AML-193 (cell line): ENCODE measurements around the gene CCZ1.
"Not testable (repeated sequence)": the region's sequence is repeated elsewhere in the genome, so short reads cannot be mapped to it uniquely, and the experiment has no call there.

Source experiments
- DNase-seq, 2 experiments: peaks; one replicate each; lab custom pipeline; 2025; lab: John Stamatoyannopoulos, UW

CCZ1 gene

DNA sequence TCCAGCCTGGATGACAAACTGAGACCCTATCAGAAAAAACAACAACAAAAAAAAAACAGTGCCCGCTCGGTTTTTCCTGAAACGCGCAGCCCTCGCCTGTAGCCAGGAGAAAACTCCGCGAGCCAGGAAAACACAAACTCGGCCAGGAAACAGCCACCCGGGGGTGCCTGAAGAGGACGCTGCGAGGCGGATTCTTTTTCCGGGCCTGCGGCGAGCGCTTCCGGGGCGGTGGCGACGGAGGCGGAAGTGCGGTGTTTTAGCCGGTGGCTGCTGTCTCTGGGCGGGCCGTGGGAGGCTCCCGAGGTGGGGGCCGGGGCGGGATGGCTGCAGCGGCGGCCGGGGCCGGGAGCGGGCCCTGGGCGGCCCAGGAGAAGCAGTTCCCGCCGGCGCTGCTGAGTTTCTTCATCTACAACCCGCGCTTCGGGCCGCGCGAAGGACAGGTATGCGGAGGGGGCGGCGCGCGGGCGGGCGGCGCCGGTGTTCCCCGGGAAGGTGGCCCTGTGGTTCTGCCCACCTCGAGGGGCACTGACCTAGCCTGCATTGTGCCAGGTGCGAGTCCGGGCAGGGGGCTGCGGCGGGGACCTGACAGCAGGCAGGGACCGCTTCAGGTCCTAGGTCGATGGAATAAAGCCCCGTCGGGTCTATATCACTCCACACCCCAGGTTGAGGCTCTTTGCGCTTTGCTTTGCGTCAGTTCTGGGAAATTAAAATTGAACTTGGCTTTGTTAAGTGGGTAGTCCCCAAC is at the start of gene CCZ1:
CCZ1 (plus strand) TSS at position 254 of the 745 bp plus-strand sequence; CDS start at position 321, 67 bp downstream.
- peak; percentile 18 to 21 for DNase-seq

DNA sequence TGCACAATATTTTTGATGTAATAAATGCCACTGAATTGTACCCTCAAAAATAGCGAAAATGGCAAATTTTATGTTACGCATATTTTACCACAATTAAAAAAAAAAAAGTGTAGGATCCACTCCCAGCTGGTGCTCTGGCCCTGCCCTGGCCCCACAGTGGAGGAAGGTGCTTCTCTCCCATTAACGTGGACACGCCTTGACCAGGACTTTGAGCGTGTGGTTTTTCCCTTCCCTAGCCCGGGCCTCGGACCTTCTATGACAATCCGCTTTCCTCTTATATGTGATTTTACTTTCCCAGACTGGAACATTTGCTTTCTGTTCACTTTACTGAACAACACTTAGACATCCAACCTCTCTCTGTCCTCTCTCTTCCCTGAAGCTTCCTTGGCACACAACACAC is 47.6 kb upstream of the CCZ1 start:
- DNase-seq, result no peak

DNA sequence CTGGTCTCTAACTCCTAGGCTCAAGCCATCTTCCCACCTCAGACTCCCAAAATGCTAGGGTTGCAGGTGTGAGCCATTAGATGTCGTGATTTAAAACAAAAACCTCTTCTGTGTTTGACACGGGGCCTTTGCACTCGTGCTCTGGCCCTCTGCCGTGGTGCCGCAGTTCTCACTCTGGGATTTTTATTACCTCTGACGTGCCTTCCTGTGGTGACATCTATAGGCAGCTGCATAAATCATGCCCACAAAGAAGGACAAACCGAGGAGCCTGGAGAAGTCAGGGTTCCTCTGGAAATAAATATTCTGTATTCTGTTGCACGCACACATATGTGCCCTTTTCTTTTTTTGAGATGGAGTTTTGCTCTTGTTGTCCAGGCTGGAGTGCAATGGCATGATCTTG is 43.8 kb upstream of the CCZ1 start:
- no peak for DNase-seq

DNA sequence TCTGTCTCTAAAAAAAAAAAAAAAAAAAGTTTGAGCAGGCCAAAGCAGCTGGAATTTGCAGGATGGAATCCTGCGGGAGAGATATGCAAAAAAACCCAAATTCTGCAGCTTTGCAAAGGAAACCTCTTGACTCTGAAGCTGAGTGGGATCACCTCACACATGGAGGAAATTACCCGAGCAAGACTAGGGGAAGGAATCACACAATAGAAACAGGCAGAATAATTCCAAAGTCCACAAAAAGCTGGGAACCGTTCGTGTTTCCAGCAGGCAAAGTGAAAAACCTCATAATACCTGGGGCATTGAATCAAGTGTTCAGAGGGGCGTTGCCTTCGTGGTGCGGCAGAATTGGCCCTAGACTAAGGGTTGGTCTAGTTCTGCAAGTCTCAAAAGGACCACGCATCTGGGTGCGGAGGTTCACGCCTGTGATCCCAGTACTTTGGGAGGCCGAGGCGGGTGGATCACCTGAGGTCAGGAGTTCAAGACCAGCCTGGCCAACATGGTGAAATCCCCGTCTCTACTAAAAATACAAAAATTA is 41.4 kb upstream of the CCZ1 start:
- not testable (repeated sequence) for DNase-seq

DNA sequence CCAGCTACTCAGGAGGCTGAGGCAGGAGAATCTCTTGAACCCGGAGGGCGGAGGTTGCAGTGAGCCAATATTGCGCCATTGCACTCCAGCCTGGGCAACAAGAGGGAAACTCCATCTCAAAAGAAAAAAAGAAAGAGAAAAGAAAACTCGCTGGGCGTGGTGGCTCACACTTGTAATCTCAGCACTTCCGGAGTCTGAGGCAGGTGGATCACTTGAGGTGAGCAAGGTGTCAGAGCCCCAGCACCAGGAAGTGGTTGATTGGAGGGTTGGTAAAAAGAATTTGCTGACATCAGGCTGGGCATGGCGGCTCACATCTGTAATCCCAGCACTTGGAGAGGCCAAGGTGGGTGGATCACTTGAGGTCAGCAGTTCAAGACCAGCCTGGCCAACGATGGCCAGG is 40.0 kb upstream of the CCZ1 start:
- DNase-seq, result not testable (repeated sequence)

DNA sequence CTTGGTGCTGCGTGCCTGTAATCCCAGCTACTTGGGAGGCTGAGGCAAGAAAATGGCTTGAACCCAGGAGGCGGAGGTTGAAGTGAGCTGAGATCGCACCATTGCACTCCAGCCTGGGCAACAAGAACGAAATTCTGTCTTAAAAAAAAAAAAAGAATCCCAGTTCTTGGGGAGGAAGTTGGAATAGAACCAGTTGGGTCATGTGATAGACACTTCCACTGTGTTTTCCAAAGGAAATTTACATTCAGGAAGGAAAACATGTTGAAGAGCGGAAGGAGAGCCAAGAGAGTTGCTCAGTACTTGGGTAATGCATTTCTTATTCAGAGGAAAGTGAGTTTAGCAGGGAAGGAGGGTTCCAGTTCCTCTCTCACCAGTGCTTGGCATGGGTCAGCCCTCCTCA is 37.3 kb upstream of the CCZ1 start:
- not testable (repeated sequence) for DNase-seq

DNA sequence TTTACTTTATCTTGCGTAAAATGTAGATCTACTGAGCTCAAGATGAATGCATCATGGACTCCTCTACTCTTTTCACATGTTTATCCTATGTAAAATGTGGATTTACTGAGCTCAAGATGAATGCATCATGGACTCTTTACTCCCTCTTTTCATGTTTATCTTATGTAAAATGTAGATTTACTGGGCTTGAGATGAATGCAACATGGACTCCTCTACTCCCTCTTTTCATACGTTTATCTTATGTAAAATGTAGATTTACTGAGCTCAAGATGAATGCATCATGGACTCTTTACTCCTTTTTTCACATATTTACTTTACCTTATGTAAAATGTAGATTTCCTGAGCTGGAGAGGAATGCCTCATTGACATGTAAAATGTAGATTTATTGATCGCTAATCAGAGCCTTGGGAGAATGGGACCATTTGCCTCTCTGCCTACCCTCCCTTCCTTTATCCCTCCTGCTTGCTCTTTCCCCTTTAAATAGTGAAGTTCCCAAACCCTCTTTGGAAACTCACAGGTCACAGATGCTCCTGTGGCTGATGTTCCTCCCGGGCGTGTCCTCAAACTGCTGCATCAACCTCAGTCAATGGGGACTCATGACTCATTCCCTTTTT is 35.7 kb upstream of the CCZ1 start:
- not testable (repeated sequence) for DNase-seq

DNA sequence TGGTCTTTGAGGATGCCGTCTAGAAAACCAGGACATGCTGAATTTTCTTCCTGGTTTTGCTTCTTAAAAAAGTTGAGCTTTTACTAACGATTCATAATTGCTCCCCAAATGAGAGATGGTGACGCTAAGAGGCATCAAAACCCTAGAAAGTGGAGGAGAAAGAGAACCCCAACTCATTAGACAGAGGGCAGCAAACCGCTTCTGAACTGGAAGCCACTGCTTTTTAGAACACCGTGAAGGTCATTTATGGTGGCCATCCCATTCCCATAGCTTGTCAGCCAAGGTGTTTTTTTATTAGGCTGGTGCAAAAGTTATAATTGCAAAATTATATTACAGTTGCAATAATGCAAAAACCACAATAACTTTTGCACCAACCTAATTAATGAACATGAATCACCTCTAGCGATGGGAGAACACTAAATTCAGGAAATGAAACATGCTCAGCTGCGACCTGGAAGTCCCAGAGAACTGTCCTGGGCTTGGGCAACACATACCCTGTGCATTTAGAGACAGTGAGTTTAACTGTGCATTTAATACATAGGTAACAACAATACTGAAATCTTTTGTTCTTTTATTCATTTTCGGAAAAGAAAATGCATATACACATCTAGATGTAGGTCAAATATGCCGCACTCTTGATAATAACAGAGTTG is 33.1 kb upstream of the CCZ1 start:
- peak in 1 of 2 experiments; percentile 0 for DNase-seq

DNA sequence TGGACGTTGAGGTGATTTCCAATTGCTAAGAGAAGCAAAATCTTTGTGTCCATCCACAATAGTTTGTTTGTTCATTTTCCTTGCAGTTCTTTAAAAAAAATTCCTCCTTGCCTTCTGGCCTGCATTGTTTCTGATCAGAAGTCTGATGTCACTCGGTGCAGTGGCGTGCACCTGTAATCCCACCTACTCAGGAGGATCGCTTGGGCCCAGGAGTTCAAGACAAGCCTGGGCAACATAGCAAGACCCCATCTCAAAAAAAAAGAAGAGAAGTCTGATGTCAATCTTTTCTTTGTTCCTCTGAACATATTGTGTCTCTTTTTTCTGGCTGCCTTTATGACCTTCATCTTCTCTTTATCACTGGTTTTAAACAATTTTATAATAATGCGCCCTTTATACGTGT is 31.5 kb upstream of the CCZ1 start:
- DNase-seq, result no peak

DNA sequence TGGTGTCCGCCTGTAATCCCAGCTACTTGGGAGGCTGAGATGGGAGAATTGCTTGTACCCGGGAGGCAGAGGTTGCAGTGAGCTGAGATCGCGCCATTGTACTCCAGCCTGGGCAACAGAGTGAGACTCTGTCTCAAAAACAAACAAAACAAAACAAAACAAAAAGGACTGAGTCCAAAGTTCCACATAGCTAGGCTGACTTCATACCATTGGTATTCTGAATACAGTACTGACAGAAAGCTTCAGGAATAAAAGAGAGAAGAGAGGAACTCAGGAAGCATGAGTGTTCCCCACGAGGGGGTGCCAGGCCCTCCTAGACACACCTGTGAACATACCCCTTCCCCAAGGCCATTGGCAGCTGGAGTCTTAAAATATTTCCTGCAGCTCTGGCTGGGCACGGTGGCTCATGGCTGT is 29.6 kb upstream of the CCZ1 start:
- DNase-seq, result not testable (repeated sequence)

DNA sequence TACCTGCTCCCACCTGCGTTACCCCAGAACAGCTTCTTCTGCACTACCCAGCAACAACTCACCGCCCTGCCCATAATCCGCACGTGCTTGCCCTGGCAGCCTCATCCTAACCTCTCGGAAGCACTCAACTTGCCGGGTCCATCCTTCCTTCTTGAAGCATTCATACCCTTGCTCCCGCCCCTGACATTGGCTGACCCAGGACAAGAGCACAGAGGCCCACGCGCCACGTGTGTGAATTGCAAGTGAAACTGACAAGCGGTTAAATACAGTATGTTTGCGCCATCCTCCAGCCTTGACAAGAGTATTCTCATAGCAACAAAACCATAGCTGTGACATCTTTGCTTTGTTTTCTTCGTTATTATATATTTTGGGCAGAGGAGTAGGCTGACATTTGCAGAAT is 28.8 kb upstream of the CCZ1 start:
- DNase-seq, result no peak

DNA sequence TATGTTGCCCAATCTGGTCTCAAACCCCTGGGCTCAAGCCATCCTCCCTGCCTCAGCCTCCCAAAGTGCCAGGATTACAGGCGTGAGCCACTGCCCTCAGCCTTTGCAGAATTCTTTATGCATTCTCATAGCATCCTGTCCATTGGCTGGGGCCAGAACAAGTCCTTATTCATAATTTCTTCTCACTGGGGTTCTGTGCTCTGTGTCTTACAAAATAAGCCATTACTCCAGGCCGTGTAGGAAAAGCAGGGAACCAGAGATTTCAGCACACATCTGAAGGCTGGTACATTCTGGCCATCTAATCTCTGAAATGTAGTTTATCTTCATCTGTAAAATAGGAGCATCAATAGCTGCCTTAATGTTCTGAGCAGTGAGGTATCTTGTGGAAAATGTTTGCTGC is 28.2 kb upstream of the CCZ1 start:
- no peak for DNase-seq

DNA sequence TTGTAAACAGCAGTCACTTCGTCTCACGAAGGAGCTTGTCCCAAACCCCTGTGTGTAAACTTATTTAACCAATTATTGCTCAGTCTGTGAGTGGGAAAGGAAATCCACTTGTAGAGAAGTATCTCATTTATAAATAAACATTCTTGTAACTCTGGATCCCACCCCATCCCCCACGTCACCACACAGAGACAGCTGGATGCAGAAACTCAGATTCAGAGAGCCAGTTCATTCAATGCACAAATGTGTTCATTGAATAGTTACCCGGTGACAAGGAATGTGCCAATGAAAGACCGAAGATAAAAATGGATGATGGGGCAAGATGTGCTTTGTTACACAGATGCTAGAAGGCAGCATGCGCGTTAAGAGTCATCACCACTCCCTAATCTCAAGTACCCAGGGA is 26.2 kb upstream of the CCZ1 start:
- no peak for DNase-seq

DNA sequence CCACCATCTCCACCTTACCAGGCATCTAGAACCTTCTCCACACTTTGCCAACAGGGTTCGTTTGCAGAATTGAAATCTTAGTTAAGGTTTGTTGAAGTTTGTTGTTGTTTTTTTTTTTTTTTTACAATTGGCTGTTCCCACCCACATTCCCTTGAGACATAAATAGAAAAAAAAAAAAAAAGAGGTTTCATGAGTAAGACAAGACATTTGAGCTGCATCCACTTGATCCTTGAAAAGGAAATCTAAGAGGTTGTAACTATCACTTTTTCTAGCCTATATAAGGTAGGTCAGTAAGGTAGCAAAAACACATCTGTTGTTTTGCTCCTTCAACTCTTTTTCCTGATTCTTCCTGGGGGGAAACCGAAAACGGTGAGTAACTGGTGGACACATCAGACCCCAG is 18.9 kb upstream of the CCZ1 start:
- not testable (repeated sequence) for DNase-seq

DNA sequence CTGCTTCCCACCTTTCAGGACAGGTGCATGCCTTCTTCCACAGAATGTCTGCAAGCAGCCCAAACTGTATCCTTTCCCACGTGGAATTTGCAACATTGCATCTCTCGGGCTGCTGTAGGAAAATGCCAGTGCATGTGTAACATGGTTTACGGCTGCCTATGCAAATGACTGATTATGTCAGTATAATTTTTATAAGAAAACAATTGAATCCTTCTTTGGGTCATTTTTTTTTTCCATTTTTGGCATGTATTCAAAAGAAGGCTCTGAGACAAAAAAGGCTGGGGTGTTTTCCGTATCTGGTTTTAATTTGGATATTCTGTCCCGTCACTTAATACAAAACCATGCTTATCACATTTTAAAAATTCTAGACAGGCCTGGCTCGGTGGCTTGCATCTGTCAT is 18.4 kb upstream of the CCZ1 start:
- DNase-seq, result not testable (repeated sequence)

DNA sequence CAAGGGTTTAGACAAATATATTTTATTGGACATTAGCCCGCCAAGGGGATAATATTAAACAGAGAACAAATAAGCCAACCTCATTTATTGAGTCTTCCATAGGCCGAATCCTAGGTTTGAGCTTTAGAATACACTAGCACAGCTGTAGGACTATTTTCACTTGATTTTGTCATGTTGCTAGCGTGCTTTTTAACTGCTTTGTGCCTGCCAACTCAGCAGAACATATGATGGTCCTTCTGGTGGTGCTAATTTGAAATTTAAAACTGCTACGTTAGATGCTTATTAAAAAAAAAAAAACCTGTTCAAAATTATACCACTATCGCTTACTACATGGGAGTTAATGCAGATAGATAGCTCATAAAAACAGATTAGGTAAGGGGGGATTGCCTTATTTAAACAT is 14.1 kb upstream of the CCZ1 start:
- DNase-seq, result not testable (repeated sequence)

DNA sequence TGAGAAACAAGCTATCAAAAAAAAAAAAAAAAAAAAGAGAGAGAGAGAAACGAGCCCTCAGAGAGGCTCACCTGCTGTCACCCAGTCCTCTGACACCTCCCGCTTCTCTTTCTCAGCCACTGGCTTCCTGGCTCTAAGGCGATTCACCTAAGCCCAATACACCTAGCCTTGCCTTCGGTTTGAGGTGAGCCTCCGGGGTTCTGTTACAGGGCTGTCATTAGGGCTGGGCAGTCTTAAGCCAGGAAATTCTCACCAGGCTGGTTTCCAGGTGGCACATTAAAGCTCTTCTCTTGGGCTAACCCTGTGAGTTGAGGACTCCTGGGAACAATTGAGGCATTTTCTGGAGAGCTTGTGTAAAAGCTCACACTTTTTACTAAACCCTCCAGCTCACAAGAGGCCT is 10.5 kb upstream of the CCZ1 start:
- DNase-seq, result not testable (repeated sequence)

DNA sequence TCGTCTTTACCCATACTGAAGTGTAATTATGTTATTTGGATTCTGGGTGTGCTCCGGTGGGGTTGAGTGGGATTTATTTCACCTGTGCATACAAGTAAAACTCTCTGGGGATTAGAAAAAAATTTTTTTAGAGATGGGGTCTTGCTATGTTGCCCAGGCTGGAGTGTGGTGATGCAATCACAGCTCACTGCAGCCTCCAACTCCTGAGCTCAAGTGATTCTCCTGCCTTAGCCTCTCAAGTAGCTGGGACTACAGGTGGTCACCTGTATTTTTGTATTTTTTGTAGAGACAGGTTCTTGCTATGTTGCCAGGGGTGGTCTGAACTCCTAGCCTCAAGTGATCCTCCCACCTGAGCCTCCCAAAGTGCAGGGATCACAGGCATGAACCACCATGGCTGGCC is 8.3 kb upstream of the CCZ1 start:
- not testable (repeated sequence) for DNase-seq

DNA sequence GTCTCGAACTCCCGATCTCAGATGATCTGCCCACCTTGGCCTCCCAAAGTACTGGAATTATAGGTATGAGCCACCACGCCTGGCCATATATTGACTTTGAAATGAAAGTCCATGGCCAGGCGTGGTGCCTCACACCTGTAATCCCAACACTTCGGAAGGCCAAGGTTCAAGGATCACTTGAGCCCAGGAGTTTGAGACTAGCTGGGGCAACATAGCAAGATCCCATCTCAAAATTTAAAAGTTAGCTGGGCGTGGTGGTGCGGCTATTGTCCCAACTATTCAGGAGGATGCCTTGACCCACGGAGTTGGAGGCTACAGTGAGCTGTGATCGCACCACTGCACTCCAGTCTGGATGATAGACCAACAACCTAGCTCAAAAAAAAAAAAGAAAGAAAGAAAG is 6.0 kb upstream of the CCZ1 start:
- DNase-seq, result no peak

DNA sequence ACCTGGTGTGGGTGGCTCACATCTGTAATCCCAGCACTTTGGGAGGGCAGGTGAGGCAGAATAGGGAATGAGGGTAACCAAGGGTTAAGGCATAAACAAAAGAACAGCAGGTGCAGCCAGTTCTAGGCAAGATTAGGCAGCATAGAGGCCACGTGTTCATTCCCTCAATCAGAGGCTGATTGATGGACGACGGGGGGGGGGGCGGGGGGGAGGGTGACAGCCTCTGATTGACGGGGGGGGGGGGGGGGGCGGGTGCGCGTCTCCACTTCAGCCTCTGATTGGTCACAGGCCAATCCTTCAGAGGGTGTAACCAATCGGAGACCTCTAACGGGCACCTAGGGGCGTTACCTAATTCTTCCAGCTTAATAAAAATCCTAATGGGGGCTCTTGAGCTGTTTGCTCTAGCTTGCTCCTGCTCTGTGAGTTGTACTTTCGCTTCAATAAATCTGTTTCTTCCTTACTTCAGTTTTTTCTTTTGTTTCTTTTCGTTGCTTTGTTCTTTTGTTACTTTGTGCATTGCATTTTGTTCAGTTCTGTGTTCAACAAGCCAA is 1.1 kb upstream of the CCZ1 start:
- DNase-seq, result not testable (repeated sequence)

DNA sequence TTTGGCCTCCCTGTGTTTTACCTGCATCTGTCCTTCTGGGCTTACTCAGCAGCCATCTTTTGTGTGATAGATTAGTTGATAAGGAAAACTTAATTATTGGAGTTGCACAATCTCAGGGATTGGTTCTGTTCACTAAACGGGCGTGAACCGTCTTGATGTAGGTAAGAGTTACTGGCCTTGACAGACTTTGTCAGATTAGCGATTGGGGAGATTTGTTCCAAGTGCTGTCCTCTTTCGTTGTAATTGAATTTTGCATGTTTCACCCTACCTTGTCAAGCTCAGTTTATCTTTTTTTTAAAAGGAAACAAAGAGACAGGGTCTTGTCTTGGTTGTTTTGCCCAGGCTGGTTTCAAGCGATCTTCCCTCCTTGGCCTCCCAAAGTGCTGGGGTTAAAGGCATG is 4.5 kb downstream of the CCZ1 start:
- DNase-seq, result not testable (repeated sequence)

DNA sequence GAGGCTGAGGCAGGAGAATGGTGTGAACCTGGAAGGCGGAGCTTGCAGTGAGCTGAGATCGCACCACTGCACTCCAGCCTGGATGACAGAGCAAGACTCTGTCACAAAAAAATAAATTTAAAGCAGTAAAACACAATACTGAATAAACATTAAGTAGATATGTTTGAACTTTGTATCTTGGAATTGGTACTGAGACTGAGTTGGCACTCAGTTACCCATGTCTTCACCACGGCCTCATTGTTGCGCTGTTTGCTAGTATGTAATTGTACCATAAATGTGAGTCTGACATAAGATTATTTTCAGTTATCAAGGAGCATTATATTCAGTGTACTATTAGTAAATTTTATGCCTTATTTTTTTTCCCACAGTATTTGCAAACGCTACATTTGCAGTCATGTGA is 6.2 kb downstream of the CCZ1 start:
- not testable (repeated sequence) for DNase-seq

DNA sequence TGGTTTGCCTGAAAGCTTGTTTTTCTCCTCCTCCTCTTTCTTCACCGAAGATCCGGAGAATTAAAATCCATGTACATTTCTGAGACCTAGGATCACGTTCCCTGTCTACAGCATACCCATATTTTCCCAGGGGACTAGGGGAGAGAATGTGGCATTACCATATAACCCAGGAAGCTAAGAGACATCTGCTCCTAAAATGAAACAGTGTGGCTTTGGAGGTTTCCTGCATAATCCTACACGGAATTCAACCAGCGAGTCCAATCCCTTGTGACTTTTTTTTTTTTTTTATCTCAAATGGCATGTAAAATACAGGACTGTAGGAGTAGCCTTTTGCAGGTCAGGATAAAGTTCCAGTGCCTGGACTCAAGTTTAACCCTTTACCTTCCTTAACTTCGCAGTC is 10.3 kb downstream of the CCZ1 start:
- not testable (repeated sequence) for DNase-seq
